C1 segment of cervical spinal cord (tissue), 14 donors: ENCODE results near the gene AQP5.
A peak's percentile ranks its signal among the peaks of the same experiment; 100 is the strongest.

Source experiments
- DNase-seq, 14 donors: peaks; one replicate each; lab custom pipeline; 2025; lab: John Stamatoyannopoulos, UW

AQP5 gene

GRCh38 chr12:49961111-49961922 is at the start of gene AQP5:
AQP5 (plus strand) TSS chr12:49961872; CDS start chr12:49962018, 146 bp downstream.
- DNase-seq = no peak

GRCh38 chr12:49912345-49913255 is 49.1 kb upstream of the AQP5 start:
- no peak for DNase-seq

- no peak for DNase-seq
Measured at GRCh38 chr12:49916129-49916919, 45.3 kb upstream of the AQP5 start.

- DNase-seq = no peak
Measured at GRCh38 chr12:49917166-49917787, 44.4 kb upstream of the AQP5 start.

- DNase-seq = no peak
Measured at GRCh38 chr12:49917788-49918173, 43.9 kb upstream of the AQP5 start.

- no peak for DNase-seq
Measured at GRCh38 chr12:49920241-49920914, 41.3 kb upstream of the AQP5 start.

GRCh38 chr12:49920915-49921286 is 40.8 kb upstream of the AQP5 start:
- DNase-seq = no peak

GRCh38 chr12:49921299-49921698 is 40.4 kb upstream of the AQP5 start:
- DNase-seq = no peak

- DNase-seq = no peak
Measured at GRCh38 chr12:49921936-49922335, 39.7 kb upstream of the AQP5 start.

- no peak for DNase-seq
Measured at GRCh38 chr12:49922349-49923034, 39.2 kb upstream of the AQP5 start.

GRCh38 chr12:49923035-49923644 is 38.5 kb upstream of the AQP5 start:
- DNase-seq = no peak

GRCh38 chr12:49923880-49924556 is 37.7 kb upstream of the AQP5 start:
- no peak for DNase-seq

GRCh38 chr12:49924628-49925246 is 36.9 kb upstream of the AQP5 start:
- no peak for DNase-seq

- DNase-seq = no peak
Measured at GRCh38 chr12:49925433-49926204, 36.1 kb upstream of the AQP5 start.

GRCh38 chr12:49928471-49928870 is 33.2 kb upstream of the AQP5 start:
- DNase-seq = no peak

GRCh38 chr12:49929581-49929980 is 32.1 kb upstream of the AQP5 start:
- DNase-seq = peak in 1 of 14 donors; percentile 8

GRCh38 chr12:49930515-49931288 is 31.0 kb upstream of the AQP5 start:
- no peak for DNase-seq
